ENCODE measurements around the gene CPT1A. TPM values are rescaled to one million over a fixed set of nuclear protein-coding genes. Genes with fewer than 3 reads are reported as not detected.
"Not testable (repeated sequence)": the region's sequence is repeated elsewhere in the genome, so short reads cannot be mapped to it uniquely, and the experiment has no call there.

Gene CPT1A
- total RNA-seq (100 to 1,000 TPM in 1 of 5 donors, 10 to 100 TPM in 4; 17.0 to 103 (median 61.7) TPM), polyA plus RNA-seq (10 to 100 TPM in 2 of 3 donors, 1 to 10 TPM in 1; 7.0 to 10.5 (median 10.3) TPM)
- long read RNA-seq, donor 1 = 0 reads
- long read RNA-seq, donor 2, full-length matches to known transcripts = 1 of 1 reads
- long read RNA-seq, donor 2, partial matches to known transcripts = 0 of 1 reads
- long read RNA-seq, donor 2, other reads (novel, unspliced or antisense) = 0 of 1 reads
- long read RNA-seq, donor 3, full-length matches to known transcripts = 3 of 3 reads
- long read RNA-seq, donor 3, partial matches to known transcripts = 0 of 3 reads
- long read RNA-seq, donor 3, other reads (novel, unspliced or antisense) = 0 of 3 reads
- long read RNA-seq, donor 4 = 0 reads
- long read RNA-seq, donor 5, full-length matches to known transcripts = 2 of 13 reads
- long read RNA-seq, donor 5, partial matches to known transcripts = 11 of 13 reads
- long read RNA-seq, donor 5, other reads (novel, unspliced or antisense) = 0 of 13 reads
- long read RNA-seq, donor 6, full-length matches to known transcripts = 3 of 3 reads
- long read RNA-seq, donor 6, partial matches to known transcripts = 0 of 3 reads
- long read RNA-seq, donor 6, other reads (novel, unspliced or antisense) = 0 of 3 reads
- long read RNA-seq, donor 7, full-length matches to known transcripts = 1 of 1 reads
- long read RNA-seq, donor 7, partial matches to known transcripts = 0 of 1 reads
- long read RNA-seq, donor 7, other reads (novel, unspliced or antisense) = 0 of 1 reads
- long read RNA-seq, donor 8, full-length matches to known transcripts = 2 of 2 reads
- long read RNA-seq, donor 8, partial matches to known transcripts = 0 of 2 reads
- long read RNA-seq, donor 8, other reads (novel, unspliced or antisense) = 0 of 2 reads
- long read RNA-seq, donor 9 = 0 reads
- long read RNA-seq, donor 10 = 0 reads

GRCh38 chr11:68841718-68842426, at the start of gene CPT1A:
CPT1A (minus strand) TSS chr11:68841916; CDS start chr11:68815474, 26,442 bp downstream.
- intact Hi-C loops (cut with DNase I; ENCODE audit: low total_unique reads) = no loop called here
- H3K27me3 ChIP-seq = no peaks in the 10 kb centered on the region
- peak within 1 kb of the TSS; percentile 70 to 98 (median 88) for H3K4me3 ChIP-seq
- DNase-seq = peak; percentile 86 to 95
- H3K4me1 ChIP-seq = peaks cover 50 to 81% (median 64%) of the 10 kb centered on the region in 4 donors
- 5 to 26% (median 13%) methylated on average over 18 to 81 of the region's 82 CpGs for WGBS, 5 donors
- peak within 1 kb of the TSS; percentile 94 to 98 (median 97) for H3K27ac ChIP-seq
- TF ChIP-seq POLR2AphosphoS5 (IDR thresholded peaks at IDR 0.05) (peak; percentile 38 to 94 (median 66)), POLR2A (IDR thresholded peaks at IDR 0.05) (no peak), EP300 (IDR thresholded peaks at IDR 0.05) (no peak)
- TF ChIP-seq, protein P1, sequence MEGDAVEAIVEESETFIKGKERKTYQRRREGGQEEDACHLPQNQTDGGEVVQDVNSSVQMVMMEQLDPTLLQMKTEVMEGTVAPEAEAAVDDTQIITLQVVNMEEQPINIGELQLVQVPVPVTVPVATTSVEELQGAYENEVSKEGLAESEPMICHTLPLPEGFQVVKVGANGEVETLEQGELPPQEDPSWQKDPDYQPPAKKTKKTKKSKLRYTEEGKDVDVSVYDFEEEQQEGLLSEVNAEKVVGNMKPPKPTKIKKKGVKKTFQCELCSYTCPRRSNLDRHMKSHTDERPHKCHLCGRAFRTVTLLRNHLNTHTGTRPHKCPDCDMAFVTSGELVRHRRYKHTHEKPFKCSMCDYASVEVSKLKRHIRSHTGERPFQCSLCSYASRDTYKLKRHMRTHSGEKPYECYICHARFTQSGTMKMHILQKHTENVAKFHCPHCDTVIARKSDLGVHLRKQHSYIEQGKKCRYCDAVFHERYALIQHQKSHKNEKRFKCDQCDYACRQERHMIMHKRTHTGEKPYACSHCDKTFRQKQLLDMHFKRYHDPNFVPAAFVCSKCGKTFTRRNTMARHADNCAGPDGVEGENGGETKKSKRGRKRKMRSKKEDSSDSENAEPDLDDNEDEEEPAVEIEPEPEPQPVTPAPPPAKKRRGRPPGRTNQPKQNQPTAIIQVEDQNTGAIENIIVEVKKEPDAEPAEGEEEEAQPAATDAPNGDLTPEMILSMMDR (IDR thresholded peaks at IDR 0.05) = no peak
- peaks cover 0 to 5% (median 0%) of the 10 kb centered on the region in 4 donors for H3K36me3 ChIP-seq
- H3K9me3 ChIP-seq = no peaks in the 10 kb centered on the region

- Histone ChIP-seq H3K4me3 (peak overlapping the region in 1 of 4 donors; percentile 9), H3K27me3 (no peaks in the 10 kb centered on the region), H3K4me1 (peaks cover 14 to 19% (median 15%) of the 10 kb centered on the region in 4 donors), H3K9me3 (no peaks in the 10 kb centered on the region), H3K27ac (peak overlapping the region; percentile 1 to 77 (median 46)), H3K36me3 (peaks cover 37 to 60% (median 58%) of the 10 kb centered on the region in 4 donors)
- intact Hi-C loops (cut with DNase I; ENCODE audit: low total_unique reads) = no loop called here
- DNase-seq = peak; percentile 77 to 84
- WGBS, 5 donors = 40 to 55% (median 47%) methylated on average over 13 to 17 of the region's 17 CpGs
- TF ChIP-seq, protein P1 (IDR thresholded peaks at IDR 0.05) = no peak
- peak in 2 of 3 donors; percentile 21 to 47 for TF ChIP-seq POLR2AphosphoS5 (IDR thresholded peaks at IDR 0.05)
Observed at GRCh38 chr11:68890490-68891231, 48.9 kb upstream of the CPT1A start.

GRCh38 chr11:68889948-68890446, 48.3 kb upstream of the CPT1A start:
- 60 to 73% (median 68%) methylated on average over 13 to 18 of the region's 18 CpGs for WGBS, 5 donors
- Histone ChIP-seq H3K4me1 (peaks cover 14 to 19% (median 15%) of the 10 kb centered on the region in 4 donors), H3K4me3 (no peak overlapping the region), H3K27me3 (no peaks in the 10 kb centered on the region), H3K9me3 (no peaks in the 10 kb centered on the region), H3K36me3 (peaks cover 30 to 54% (median 51%) of the 10 kb centered on the region in 4 donors), H3K27ac (peak overlapping the region in 3 of 5 donors; percentile 15 to 77 (median 60))
- intact Hi-C loops (cut with DNase I; ENCODE audit: low total_unique reads) = no loop called here
- TF ChIP-seq POLR2A (IDR thresholded peaks at IDR 0.05) = no peak
- TF ChIP-seq, protein P1 (IDR thresholded peaks at IDR 0.05) = peak in 1 of 7 experiments; percentile 15
- peak in 1 of 2 donors; percentile 86 for DNase-seq

GRCh38 chr11:68884827-68885226, 43.1 kb upstream of the CPT1A start:
- H3K4me3 ChIP-seq; H3K9me3 ChIP-seq; DNase-seq; H3K27ac ChIP-seq; intact Hi-C loops (cut with DNase I; ENCODE audit: low total_unique reads); H3K36me3 ChIP-seq; H3K4me1 ChIP-seq; H3K27me3 ChIP-seq: not testable (repeated sequence)
- WGBS, 5 donors = 92 to 96% (median 94%) methylated on average over 15 of the region's 15 CpGs
